ENCODE results near the gene PLD3.

GRCh38 chr19:40339018-40339728 lies 9.3 kb upstream of the PLD3 start:
- TF ChIP-seq POLR2A (IDR thresholded peaks at IDR 0.05): no peak
- no peak for TF ChIP-seq CTCF (IDR thresholded peaks at IDR 0.05)

Measured in uterus (tissue), 2 donors.